AG04450 (cell line): Measurements from ENCODE around the gene RPL37. TPM values are rescaled to one million over a fixed set of nuclear protein-coding genes. Genes with fewer than 3 reads are reported as not detected.
"Not testable (repeated sequence)": the region's sequence is repeated elsewhere in the genome, so short reads cannot be mapped to it uniquely, and the experiment has no call there.

Experiments used
- CTCF ChIA-PET: fragments of 300-600, 350-600 bp; formaldehyde crosslinking; extraction: SDS; loops from one replicate; lab custom pipeline; 2022; ENCODE audit warnings: antibody characterized with exemption, inconsistent platforms; lab: Charles Lee
- POLR2A ChIA-PET: fragments of 350-600 bp; formaldehyde crosslinking; extraction: SDS; loops from one replicate; lab custom pipeline; 2021; ENCODE audit warnings: antibody characterized with exemption, inconsistent platforms; lab: Yijun Ruan, JAX
- DNase-seq: peaks from one replicate; pipeline ENCODE4 v3.0.0-alpha.2; 2011; ENCODE audit warnings: low read depth, low spot score
- H3K27ac ChIP-seq: one replicate; pipeline ENCODE4 v1.5.1; 2012; ENCODE audit warnings: low read depth, low read length, control low read depth
- H3K27me3 ChIP-seq: one replicate; pipeline ENCODE4 v1.6.0; 2012; ENCODE audit warnings: low read length; ENCODE audit not compliant: control insufficient read depth, insufficient read depth
- H3K4me3 ChIP-seq: 2 replicates; pipeline ENCODE4 v1.5.1; 2011; ENCODE audit warnings: mild to moderate bottlenecking, low read depth, low read length, control low read depth
- H3K9me3 ChIP-seq: 2 replicates; pipeline ENCODE4 v1.5.1; 2012; ENCODE audit warnings: low read length; ENCODE audit not compliant: control insufficient read depth, insufficient read depth
- CTCF ChIP-seq: IDR thresholded peaks from 2 replicates; pipeline ENCODE4 v1.5.1; 2011; ENCODE audit warnings: low read depth, low read length, control low read depth, inconsistent platforms
- polyA plus RNA-seq: library from polyadenylated mRNA; depleted of rRNA; stranded (reverse); fragments of >200 nt; gene quantifications from 2 replicates; pipeline ENCODE4 v1.2.3, GENCODE V29; 2011

Gene RPL37
- polyA plus RNA-seq, 1 experiment = 4,632 TPM

- DNase-seq = no peak
- Histone ChIP-seq H3K27ac (peak overlapping the region; percentile 91), H3K4me3 (peak overlapping the region; percentile 96), H3K27me3 (no peaks in the 10 kb centered on the region), H3K9me3 (no peaks in the 10 kb centered on the region; the same call in 1 of the 2 replicates)
- POLR2A ChIA-PET = interaction anchor here (0.5 to 1.5 kb wide), 3 partner anchors 16 to 79 kb away, joined by 3 to 4 read pairs (median 3); partner anchors contain the start of gene RPL37
- CTCF ChIA-PET = interaction anchor here (1.5 kb wide), 1 partner anchor 35 kb away, joined by 5 read pairs; no protein-coding TSS in a partner anchor
- no peak for TF ChIP-seq CTCF
Observed at GRCh38 chr5:40797273-40798011, 37.6 kb downstream of the RPL37 start.

- no peak for TF ChIP-seq CTCF
- Histone ChIP-seq H3K27ac (no peak overlapping the region), H3K27me3 (no peaks in the 10 kb centered on the region), H3K9me3 (no peaks in the 10 kb centered on the region; the same call in 1 of the 2 replicates), H3K4me3 (peak overlapping the region; percentile 96)
- CTCF ChIA-PET = no interaction called here
- POLR2A ChIA-PET = interaction anchor here (0.7 to 1.5 kb wide), 3 partner anchors 15 to 788 kb away, joined by 3 to 6 read pairs (median 4); partner anchors contain the start of gene RPL37
- DNase-seq = no peak
Observed at GRCh38 chr5:40796487-40796889, 38.5 kb downstream of the RPL37 start.

GRCh38 chr5:40794877-40795276 lies 40.1 kb downstream of the RPL37 start:
- H3K27me3 ChIP-seq, DNase-seq, POLR2A ChIA-PET, H3K4me3 ChIP-seq, H3K27ac ChIP-seq, CTCF ChIA-PET, H3K9me3 ChIP-seq: not testable (repeated sequence)

- H3K9me3 ChIP-seq, H3K27me3 ChIP-seq, POLR2A ChIA-PET, H3K27ac ChIP-seq, CTCF ChIA-PET, DNase-seq, H3K4me3 ChIP-seq: not testable (repeated sequence)
Observed at GRCh38 chr5:40794340-40794739, 40.7 kb downstream of the RPL37 start.

GRCh38 chr5:40792691-40793090 lies 42.3 kb downstream of the RPL37 start:
- H3K4me3 ChIP-seq, H3K9me3 ChIP-seq, H3K27ac ChIP-seq, CTCF ChIA-PET, DNase-seq, H3K27me3 ChIP-seq: not testable (repeated sequence)
- POLR2A ChIA-PET = interaction anchor here (0.7 kb wide), 1 partner anchor 11 kb away, joined by 3 read pairs; no protein-coding TSS in a partner anchor

- TF ChIP-seq CTCF = no peak
- H3K27ac ChIP-seq = no peak overlapping the region
- no peak overlapping the region for H3K4me3 ChIP-seq
- no peak for DNase-seq
- H3K27me3 ChIP-seq = no peaks in the 10 kb centered on the region
- H3K9me3 ChIP-seq = 0 out of 2 replicates have a peak, but pooled peaks cover 5% of the 10 kb centered on the region
- ChIA-PET CTCF (no interaction called here), POLR2A (no interaction called here)
Observed at GRCh38 chr5:40791715-40792139, 43.3 kb downstream of the RPL37 start.
